WTC11 (cell line): ENCODE measurements around the gene PABPN1. TPM values are rescaled to one million over a fixed set of nuclear protein-coding genes. Genes with fewer than 3 reads are reported as not detected.

ENCODE experiments used
- ATAC-seq: fragments of 200-7000 bp; cut with Tn5 transposase; 2 replicates; pipeline ENCODE4 v1.10.0; 2021; ENCODE audit warnings: mild to moderate bottlenecking, moderate library complexity
- CTCF ChIA-PET: fragments of 300-600 bp; sonication (Branson Sonifier 250); formaldehyde crosslinking; loops from one replicate; lab custom pipeline; 2021; ENCODE audit warnings: antibody characterized with exemption; lab: Charles Lee
- POLR2A ChIA-PET: fragments of 350-600 bp; sonication (Branson Sonifier 250); formaldehyde crosslinking; loops from one replicate; lab custom pipeline; 2021; ENCODE audit warnings: antibody characterized with exemption; lab: Charles Lee
- DNase-seq: peaks from one replicate; pipeline ENCODE4 v3.0.0; 2021; ENCODE audit warnings: low spot score
- H3K27ac Mint-ChIP-seq: 2 replicates; pipeline ENCODE4 v1.8.0; 2021; ENCODE audit warnings: mixed read lengths
- H3K27me3 Mint-ChIP-seq: 2 replicates; pipeline ENCODE4 v1.8.0; 2021; ENCODE audit warnings: low read depth, mild to moderate bottlenecking, moderate library complexity, mixed read lengths
- H3K36me3 Mint-ChIP-seq: 2 replicates; pipeline ENCODE4 v1.8.0; 2021; ENCODE audit warnings: mixed read lengths
- H3K4me1 Mint-ChIP-seq: 2 replicates; pipeline ENCODE4 v1.8.0; 2022; ENCODE audit warnings: mixed read lengths
- H3K4me3 Mint-ChIP-seq: 2 replicates; pipeline ENCODE4 v1.8.0; 2021; ENCODE audit warnings: mild to moderate bottlenecking, moderate library complexity, mixed read lengths
- H3K9me3 Mint-ChIP-seq: 2 replicates; pipeline ENCODE4 v1.8.0; 2021; ENCODE audit warnings: mixed read lengths
- ARID4B ChIP-seq: sonication (generic); formaldehyde crosslinking; IDR thresholded peaks from 2 replicates; pipeline ENCODE4 v1.8.0; 2023; ENCODE audit warnings: missing genetic modification reagents, mild to moderate bottlenecking, borderline replicate concordance
- CTCF ChIP-seq: fragments of 200-600 bp; IDR thresholded peaks from 2 replicates; pipeline ENCODE4 v1.8.0; 2022; ENCODE audit warnings: antibody characterized with exemption
- E2F5 ChIP-seq: sonication (generic); formaldehyde crosslinking; IDR thresholded peaks from 2 replicates; pipeline ENCODE4 v1.8.1; 2022; ENCODE audit warnings: mild to moderate bottlenecking, moderate library complexity, missing genetic modification reagents
- ERG ChIP-seq: fragments of 250-450 bp; sonication (Bioruptor Pico); IDR thresholded peaks from 2 replicates; pipeline ENCODE4 v1.8.0; 2021; ENCODE audit warnings: mild to moderate bottlenecking
- FOXP4 ChIP-seq: sonication (generic); formaldehyde crosslinking; IDR thresholded peaks from 2 replicates; pipeline ENCODE4 v1.8.0; 2022; ENCODE audit warnings: mild to moderate bottlenecking, missing genetic modification reagents
- GABPB1 ChIP-seq: sonication (generic); formaldehyde crosslinking; IDR thresholded peaks from 2 replicates; pipeline ENCODE4 v1.8.1; 2023; ENCODE audit warnings: mild to moderate bottlenecking, missing genetic modification reagents
- MXD4 ChIP-seq: fragments of 250-450 bp; sonication (Bioruptor Pico); IDR thresholded peaks from 2 replicates; pipeline ENCODE4 v1.8.0; 2021; ENCODE audit warnings: mild to moderate bottlenecking, moderate library complexity, borderline replicate concordance
- NFE2L1 ChIP-seq: sonication (generic); formaldehyde crosslinking; IDR thresholded peaks from 2 replicates; pipeline ENCODE4 v1.8.1; 2023; ENCODE audit warnings: missing genetic modification reagents
- NR3C1 ChIP-seq: sonication (generic); formaldehyde crosslinking; conservative IDR thresholded peaks from 2 replicates; pipeline ENCODE4 v1.8.1; 2023; ENCODE audit warnings: low read depth, mild to moderate bottlenecking, missing genetic modification reagents
- RELA ChIP-seq: sonication (generic); formaldehyde crosslinking; IDR thresholded peaks from 2 replicates; pipeline ENCODE4 v1.8.1; 2022; ENCODE audit warnings: missing genetic modification reagents, mild to moderate bottlenecking, borderline replicate concordance
- TEAD4 ChIP-seq: sonication (generic); formaldehyde crosslinking; IDR thresholded peaks from 2 replicates; pipeline ENCODE4 v1.8.0; 2022; ENCODE audit warnings: mild to moderate bottlenecking, missing genetic modification reagents
- TP53 ChIP-seq: sonication (generic); formaldehyde crosslinking; IDR thresholded peaks from 2 replicates; pipeline ENCODE4 v1.8.1; 2023; ENCODE audit warnings: mild to moderate bottlenecking, missing genetic modification reagents
- USF1 ChIP-seq: sonication (generic); formaldehyde crosslinking; IDR thresholded peaks from 2 replicates; pipeline ENCODE4 v1.8.0; 2022; ENCODE audit warnings: mild to moderate bottlenecking, missing genetic modification reagents
- ZNF396 ChIP-seq: fragments of 250-450 bp; sonication (Bioruptor Pico); IDR thresholded peaks from 2 replicates; pipeline ENCODE4 v1.8.0; 2021; ENCODE audit warnings: mild to moderate bottlenecking, moderate library complexity, borderline replicate concordance
- ZNF425 ChIP-seq: fragments of 250-450 bp; sonication (Bioruptor Pico); conservative IDR thresholded peaks from 2 replicates; pipeline ENCODE4 v1.9.0; 2021; ENCODE audit warnings: mild to moderate bottlenecking
- ZNF512 ChIP-seq: sonication (generic); formaldehyde crosslinking; IDR thresholded peaks from 2 replicates; pipeline ENCODE4 v1.8.1; 2022; ENCODE audit warnings: missing genetic modification reagents, borderline replicate concordance
- ZNF671 ChIP-seq: fragments of 250-450 bp; sonication (Bioruptor Pico); IDR thresholded peaks from 2 replicates; pipeline ENCODE4 v1.8.0; 2021; ENCODE audit warnings: mild to moderate bottlenecking
- total RNA-seq: library from RNA; stranded (reverse); gene quantifications from 3 replicates; pipeline ENCODE4 v1.2.3, GENCODE V29; 2021

The PABPN1 gene
- total RNA-seq, 1 experiment from 2014 or later, result 321 TPM

GRCh38 chr14:23308721-23309445 lies 12.4 kb upstream of the PABPN1 start (continued):
- TF ChIP-seq CTCF (no peak), FOXP4 (no peak), ZNF671 (CRISPR knock-in tag) (no peak), RELA (CRISPR knock-in tag) (no peak), GABPB1 (CRISPR knock-in tag) (no peak), MXD4 (CRISPR knock-in tag) (no peak), NR3C1 (CRISPR knock-in tag) (no peak)

- ChIA-PET CTCF (interaction anchor here (0.9 kb wide), 2 partner anchors 8 to 17 kb away, joined by 3 read pairs; partner anchors contain the start of gene PPP1R3E), POLR2A (no interaction called here)
- no peak for TF ChIP-seq NFE2L1 (CRISPR knock-in tag)
- no peak for TF ChIP-seq USF1
- no peak for TF ChIP-seq ERG (CRISPR knock-in tag)
- no peak for TF ChIP-seq TEAD4 (CRISPR knock-in tag)
- no peak for TF ChIP-seq E2F5 (CRISPR knock-in tag)
- no peak for TF ChIP-seq ZNF396 (CRISPR knock-in tag)
- no peak for TF ChIP-seq ZNF425 (CRISPR knock-in tag)
- no peak for TF ChIP-seq ZNF512 (CRISPR knock-in tag)
- no peak for TF ChIP-seq ZNF671 (CRISPR knock-in tag)
- TF ChIP-seq ARID4B (CRISPR knock-in tag), result no peak
- no peak for TF ChIP-seq TP53 (CRISPR knock-in tag)
Measured at GRCh38 chr14:23310546-23310945, 10.7 kb upstream of the PABPN1 start.

More at GRCh38 chr14:23310546-23310945, 10.7 kb upstream of the PABPN1 start:
- no peak overlapping the region for H3K4me3 Mint-ChIP-seq
- H3K9me3 Mint-ChIP-seq, result no peaks in the 10 kb centered on the region
- no peak overlapping the region for H3K27ac Mint-ChIP-seq
- DNase-seq (no peak), ATAC-seq (no peak)
- H3K27me3 Mint-ChIP-seq, result no peaks in the 10 kb centered on the region
- H3K36me3 Mint-ChIP-seq, result peaks cover 6% of the 10 kb centered on the region
- peaks cover 17% of the 10 kb centered on the region for H3K4me1 Mint-ChIP-seq
